ENCODE data around the gene ALOXE3. TPM values are rescaled to one million over a fixed set of nuclear protein-coding genes. Genes with fewer than 3 reads are reported as not detected.

The ALOXE3 gene
- total and polyA plus RNA-seq, 4 donors = not detected

DNA sequence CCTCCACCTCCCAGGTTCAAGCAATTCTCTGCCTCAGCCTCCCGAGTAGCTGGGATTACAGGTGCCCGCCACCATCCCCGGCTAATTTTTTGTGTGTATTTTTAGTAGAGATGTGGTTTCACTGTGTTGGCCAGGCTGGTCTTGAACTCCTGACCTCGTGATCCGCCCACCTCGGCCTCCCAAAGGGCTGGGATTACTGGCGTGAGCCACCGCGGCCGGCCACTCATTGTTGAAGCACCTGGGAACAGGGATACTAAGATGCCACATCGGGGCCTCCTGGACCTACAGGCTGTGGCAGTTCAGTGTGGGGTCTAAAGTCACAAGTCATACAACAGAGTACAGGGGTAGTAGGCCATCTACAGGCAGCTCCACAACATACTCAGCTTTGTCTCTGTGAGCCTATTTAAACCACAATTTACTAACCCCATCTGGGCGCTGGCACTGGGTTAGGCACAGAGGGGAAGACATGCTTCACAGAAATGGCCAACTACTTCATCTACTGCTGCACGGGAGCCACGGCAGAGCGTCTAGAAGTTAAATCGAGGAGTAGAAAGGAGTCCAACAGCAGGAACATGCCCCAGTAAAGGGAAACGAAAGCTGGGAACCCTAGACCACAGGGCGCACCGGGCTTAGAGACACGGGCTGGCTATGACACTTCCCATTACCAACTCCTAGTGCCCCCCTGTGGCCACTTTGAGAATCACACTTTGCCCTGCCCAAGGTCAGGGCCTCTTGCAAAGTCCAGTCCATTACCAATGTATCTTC is 40.1 kb upstream of the ALOXE3 start:
- 33% methylated on average over 20 of the region's 20 CpGs for WGBS
- DNase-seq (ENCODE audit: low spot score) = peak; percentile 95
- peaks cover 2 to 10% (median 6%) of the 10 kb centered on the region in 4 donors for H3K36me3 ChIP-seq (ENCODE audit: control insufficient read depth in 4 of 4, insufficient read depth in 3 of 4, low read depth in 1 of 4, low read length in 3 of 4)
- peak overlapping the region; percentile 69 to 93 for H3K27ac ChIP-seq (ENCODE audit: low read depth in 1 of 2, low read length in 2 of 2)
- no peak overlapping the region for H3K4me3 ChIP-seq (ENCODE audit: low read depth in 1 of 3, low read length in 3 of 3)
- TF ChIP-seq GABPA (IDR thresholded peaks at IDR 0.05 in 1 of 2, conservative IDR thresholded peaks at IDR 0.05 in 1 of 2) (no peak), YY1 (IDR thresholded peaks at IDR 0.05) (peak; percentile 61), NR2F2 (IDR thresholded peaks at IDR 0.05) (peak; percentile 93), JUND (IDR thresholded peaks at IDR 0.05) (peak in 1 of 2 donors; percentile 23), HNF4G (IDR thresholded peaks at IDR 0.05) (peak; percentile 76), SP1 (IDR thresholded peaks at IDR 0.05) (peak; percentile 78), RXRA (IDR thresholded peaks at IDR 0.05) (peak; percentile 77 to 87), HNF4A (conservative IDR thresholded peaks at IDR 0.05) (peak; percentile 82 to 94), FOXA2 (IDR thresholded peaks at IDR 0.05) (no peak), FOXA1 (IDR thresholded peaks at IDR 0.05) (no peak), TAF1 (conservative IDR thresholded peaks at IDR 0.05) (peak; percentile 35), EGR1 (IDR thresholded peaks at IDR 0.05; ENCODE audit: low read depth in 2 of 2) (no peak), RAD21 (IDR thresholded peaks at IDR 0.05) (peak; percentile 89 to 90)
- TF ChIP-seq, protein P1, sequence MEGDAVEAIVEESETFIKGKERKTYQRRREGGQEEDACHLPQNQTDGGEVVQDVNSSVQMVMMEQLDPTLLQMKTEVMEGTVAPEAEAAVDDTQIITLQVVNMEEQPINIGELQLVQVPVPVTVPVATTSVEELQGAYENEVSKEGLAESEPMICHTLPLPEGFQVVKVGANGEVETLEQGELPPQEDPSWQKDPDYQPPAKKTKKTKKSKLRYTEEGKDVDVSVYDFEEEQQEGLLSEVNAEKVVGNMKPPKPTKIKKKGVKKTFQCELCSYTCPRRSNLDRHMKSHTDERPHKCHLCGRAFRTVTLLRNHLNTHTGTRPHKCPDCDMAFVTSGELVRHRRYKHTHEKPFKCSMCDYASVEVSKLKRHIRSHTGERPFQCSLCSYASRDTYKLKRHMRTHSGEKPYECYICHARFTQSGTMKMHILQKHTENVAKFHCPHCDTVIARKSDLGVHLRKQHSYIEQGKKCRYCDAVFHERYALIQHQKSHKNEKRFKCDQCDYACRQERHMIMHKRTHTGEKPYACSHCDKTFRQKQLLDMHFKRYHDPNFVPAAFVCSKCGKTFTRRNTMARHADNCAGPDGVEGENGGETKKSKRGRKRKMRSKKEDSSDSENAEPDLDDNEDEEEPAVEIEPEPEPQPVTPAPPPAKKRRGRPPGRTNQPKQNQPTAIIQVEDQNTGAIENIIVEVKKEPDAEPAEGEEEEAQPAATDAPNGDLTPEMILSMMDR (IDR thresholded peaks at IDR 0.05; ENCODE audit: low read depth, low read length, missing input control) = peak; percentile 98
- TF ChIP-seq, protein P2, sequence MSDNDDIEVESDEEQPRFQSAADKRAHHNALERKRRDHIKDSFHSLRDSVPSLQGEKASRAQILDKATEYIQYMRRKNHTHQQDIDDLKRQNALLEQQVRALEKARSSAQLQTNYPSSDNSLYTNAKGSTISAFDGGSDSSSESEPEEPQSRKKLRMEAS (IDR thresholded peaks at IDR 0.05) = peak; percentile 32
- TF ChIP-seq, protein P3, sequence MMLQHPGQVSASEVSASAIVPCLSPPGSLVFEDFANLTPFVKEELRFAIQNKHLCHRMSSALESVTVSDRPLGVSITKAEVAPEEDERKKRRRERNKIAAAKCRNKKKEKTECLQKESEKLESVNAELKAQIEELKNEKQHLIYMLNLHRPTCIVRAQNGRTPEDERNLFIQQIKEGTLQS (IDR thresholded peaks at IDR 0.05) = no peak
- TF ChIP-seq, protein P4, sequence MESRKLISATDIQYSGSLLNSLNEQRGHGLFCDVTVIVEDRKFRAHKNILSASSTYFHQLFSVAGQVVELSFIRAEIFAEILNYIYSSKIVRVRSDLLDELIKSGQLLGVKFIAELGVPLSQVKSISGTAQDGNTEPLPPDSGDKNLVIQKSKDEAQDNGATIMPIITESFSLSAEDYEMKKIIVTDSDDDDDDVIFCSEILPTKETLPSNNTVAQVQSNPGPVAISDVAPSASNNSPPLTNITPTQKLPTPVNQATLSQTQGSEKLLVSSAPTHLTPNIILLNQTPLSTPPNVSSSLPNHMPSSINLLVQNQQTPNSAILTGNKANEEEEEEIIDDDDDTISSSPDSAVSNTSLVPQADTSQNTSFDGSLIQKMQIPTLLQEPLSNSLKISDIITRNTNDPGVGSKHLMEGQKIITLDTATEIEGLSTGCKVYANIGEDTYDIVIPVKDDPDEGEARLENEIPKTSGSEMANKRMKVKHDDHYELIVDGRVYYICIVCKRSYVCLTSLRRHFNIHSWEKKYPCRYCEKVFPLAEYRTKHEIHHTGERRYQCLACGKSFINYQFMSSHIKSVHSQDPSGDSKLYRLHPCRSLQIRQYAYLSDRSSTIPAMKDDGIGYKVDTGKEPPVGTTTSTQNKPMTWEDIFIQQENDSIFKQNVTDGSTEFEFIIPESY (IDR thresholded peaks at IDR 0.05) = no peak
- TF ChIP-seq, protein P5, sequence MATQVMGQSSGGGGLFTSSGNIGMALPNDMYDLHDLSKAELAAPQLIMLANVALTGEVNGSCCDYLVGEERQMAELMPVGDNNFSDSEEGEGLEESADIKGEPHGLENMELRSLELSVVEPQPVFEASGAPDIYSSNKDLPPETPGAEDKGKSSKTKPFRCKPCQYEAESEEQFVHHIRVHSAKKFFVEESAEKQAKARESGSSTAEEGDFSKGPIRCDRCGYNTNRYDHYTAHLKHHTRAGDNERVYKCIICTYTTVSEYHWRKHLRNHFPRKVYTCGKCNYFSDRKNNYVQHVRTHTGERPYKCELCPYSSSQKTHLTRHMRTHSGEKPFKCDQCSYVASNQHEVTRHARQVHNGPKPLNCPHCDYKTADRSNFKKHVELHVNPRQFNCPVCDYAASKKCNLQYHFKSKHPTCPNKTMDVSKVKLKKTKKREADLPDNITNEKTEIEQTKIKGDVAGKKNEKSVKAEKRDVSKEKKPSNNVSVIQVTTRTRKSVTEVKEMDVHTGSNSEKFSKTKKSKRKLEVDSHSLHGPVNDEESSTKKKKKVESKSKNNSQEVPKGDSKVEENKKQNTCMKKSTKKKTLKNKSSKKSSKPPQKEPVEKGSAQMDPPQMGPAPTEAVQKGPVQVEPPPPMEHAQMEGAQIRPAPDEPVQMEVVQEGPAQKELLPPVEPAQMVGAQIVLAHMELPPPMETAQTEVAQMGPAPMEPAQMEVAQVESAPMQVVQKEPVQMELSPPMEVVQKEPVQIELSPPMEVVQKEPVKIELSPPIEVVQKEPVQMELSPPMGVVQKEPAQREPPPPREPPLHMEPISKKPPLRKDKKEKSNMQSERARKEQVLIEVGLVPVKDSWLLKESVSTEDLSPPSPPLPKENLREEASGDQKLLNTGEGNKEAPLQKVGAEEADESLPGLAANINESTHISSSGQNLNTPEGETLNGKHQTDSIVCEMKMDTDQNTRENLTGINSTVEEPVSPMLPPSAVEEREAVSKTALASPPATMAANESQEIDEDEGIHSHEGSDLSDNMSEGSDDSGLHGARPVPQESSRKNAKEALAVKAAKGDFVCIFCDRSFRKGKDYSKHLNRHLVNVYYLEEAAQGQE (IDR thresholded peaks at IDR 0.05) = no peak
- peaks cover 6 to 56% (median 34%) of the 10 kb centered on the region in 4 donors for H3K4me1 ChIP-seq (ENCODE audit: control insufficient read depth in 4 of 4, insufficient read depth in 4 of 4, low read length in 3 of 4)
- no peaks in the 10 kb centered on the region for H3K27me3 ChIP-seq (ENCODE audit: control insufficient read depth in 4 of 4, insufficient read depth in 4 of 4, low read length in 3 of 4)
- H3K9me3 ChIP-seq (ENCODE audit: control insufficient read depth in 4 of 4, low read length in 3 of 4) = no peaks in the 10 kb centered on the region
- H3K9ac ChIP-seq (ENCODE audit: low read depth in 1 of 2, low read length in 2 of 2) = peak overlapping the region in 1 of 2 donors; percentile 29

Data from liver (tissue), 9 donors.